HepG2 (cell line): ENCODE measurements around the gene PPP4R3A. TPM values are rescaled to one million over a fixed set of nuclear protein-coding genes. Genes with fewer than 3 reads are reported as not detected.

Experiments
- ARNT2 ChIP-seq: sonication (generic); formaldehyde crosslinking; IDR thresholded peaks from 2 replicates; pipeline ENCODE4 v1.8.0; 2022; ENCODE audit warnings: mild to moderate bottlenecking, low read depth, missing genetic modification reagents, moderate library complexity
- BORCS8-MEF2B ChIP-seq: sonication (generic); formaldehyde crosslinking; IDR thresholded peaks from 2 replicates; pipeline ENCODE4 v1.8.0; 2022; ENCODE audit warnings: mild to moderate bottlenecking, missing genetic modification reagents
- CBX2 ChIP-seq, 2 experiments: fragments of 200-600 bp in 1 of 2; sonication (generic); formaldehyde crosslinking in 1 of 2; IDR thresholded peaks; 2 replicates each; pipeline versions ENCODE4 v1.7.0 to v1.8.1; 2018 to 2022; ENCODE audit warnings: low read depth in 2 of 2, low read length in 1 of 2, mild to moderate bottlenecking in 1 of 2, missing genetic modification reagents in 1 of 2
- CCAR2 ChIP-seq: fragments of 200-400 bp; formaldehyde crosslinking; optimal IDR thresholded peaks from 2 replicates; pipeline ENCODE3; 2018; ENCODE audit warnings: low read depth, mild to moderate bottlenecking, low read length, moderate library complexity
- CEBPB ChIP-seq: IDR thresholded peaks from 2 replicates; pipeline ENCODE4 v1.6.1; 2011; ENCODE audit warnings: low read depth, low read length, improper control_type of control experiment, borderline replicate concordance
- DMAP1 ChIP-seq: IDR thresholded peaks from 2 replicates; pipeline ENCODE4 v1.6.1; 2016
- DPF2 ChIP-seq: sonication (generic); formaldehyde crosslinking; IDR thresholded peaks from 2 replicates; pipeline ENCODE4 v1.4.0; 2020; ENCODE audit warnings: mild to moderate bottlenecking, low read depth, missing genetic modification reagents, borderline replicate concordance
- ELF1 ChIP-seq: sonication (generic); formaldehyde crosslinking; IDR thresholded peaks from 2 replicates; pipeline ENCODE4 v1.4.0; 2020; ENCODE audit warnings: missing genetic modification reagents
- FOXA1 ChIP-seq, 2 experiments: fragments of 450-650 bp in 1 of 2; sonication (generic) in 1 of 2; formaldehyde crosslinking in 1 of 2; IDR thresholded peaks; 2 replicates each; pipeline versions ENCODE4 v1.4.0 to v1.6.1; 2016 to 2020; ENCODE audit warnings: missing genetic modification reagents in 1 of 2
- HNRNPLL ChIP-seq: fragments of 200-400 bp; formaldehyde crosslinking; IDR thresholded peaks from 2 replicates; pipeline ENCODE4 v1.6.1; 2017; ENCODE audit warnings: mild to moderate bottlenecking, low read depth, low read length; ENCODE audit not compliant: poor library complexity, severe bottlenecking
- MEF2D ChIP-seq: sonication (generic); formaldehyde crosslinking; IDR thresholded peaks from 2 replicates; pipeline ENCODE4 v1.5.1; 2020; ENCODE audit warnings: mild to moderate bottlenecking, missing genetic modification reagents
- MXD4 ChIP-seq: IDR thresholded peaks from 2 replicates; pipeline ENCODE4 v1.6.1; 2016; ENCODE audit warnings: mild to moderate bottlenecking, missing biosample characterization, missing genetic modification reagents
- PAF1 ChIP-seq: IDR thresholded peaks from 2 replicates; pipeline ENCODE4 v1.6.1; 2016; ENCODE audit warnings: missing genetic modification reagents, missing compliant biosample characterization
- POLR2AphosphoS5 ChIP-seq: IDR thresholded peaks from 2 replicates; pipeline ENCODE4 v1.6.1; 2012; ENCODE audit warnings: low read depth, low read length
- ZC3H4 ChIP-seq: sonication (generic); formaldehyde crosslinking; IDR thresholded peaks from 2 replicates; pipeline ENCODE4 v1.4.0; 2020; ENCODE audit warnings: missing genetic modification reagents, borderline replicate concordance
- ZNF180 ChIP-seq: sonication (generic); formaldehyde crosslinking; IDR thresholded peaks from 2 replicates; pipeline ENCODE4 v1.4.0; 2020; ENCODE audit warnings: low read depth, missing genetic modification reagents, borderline replicate concordance
- ZNF383 ChIP-seq: sonication (generic); formaldehyde crosslinking; IDR thresholded peaks from 2 replicates; pipeline ENCODE4 v1.4.0; 2020; ENCODE audit warnings: missing genetic modification reagents, mild to moderate bottlenecking, borderline replicate concordance
- ZNF552 ChIP-seq: sonication (generic); formaldehyde crosslinking; IDR thresholded peaks from 2 replicates; pipeline ENCODE4 v1.9.0; 2022; ENCODE audit warnings: missing genetic modification reagents, mild to moderate bottlenecking, borderline replicate concordance
- ZNF563 ChIP-seq: sonication (generic); formaldehyde crosslinking; IDR thresholded peaks from 2 replicates; pipeline ENCODE4 v1.8.0; 2022; ENCODE audit warnings: mild to moderate bottlenecking, moderate library complexity, missing genetic modification reagents
- ZNF598 ChIP-seq: sonication (generic); formaldehyde crosslinking; IDR thresholded peaks from 2 replicates; pipeline ENCODE4 v1.5.1; 2020; ENCODE audit warnings: mild to moderate bottlenecking, missing genetic modification reagents, borderline replicate concordance
- ZNF839 ChIP-seq: sonication (generic); formaldehyde crosslinking; IDR thresholded peaks from 2 replicates; pipeline ENCODE4 v1.4.0; 2020; ENCODE audit warnings: missing genetic modification reagents, mild to moderate bottlenecking, borderline replicate concordance
- ZSCAN12 ChIP-seq: sonication (generic); formaldehyde crosslinking; IDR thresholded peaks from 2 replicates; pipeline ENCODE4 v1.9.0; 2021; ENCODE audit warnings: mild to moderate bottlenecking, missing genetic modification reagents
- polyA plus RNA-seq, 8 experiments: library from polyadenylated mRNA; depleted of rRNA in 3 of 8; stranded (reverse) in 7 of 8; unstranded in 1 of 8; fragments of >200 nt; fragmentation: Illumina TruSeq in 4 of 8; extraction: Trizol in 4 of 8; gene quantifications; 2 replicates each; pipeline versions ENCODE4 v1.2.1 to v1.2.3, GENCODE V29; 2011 to 2016; ENCODE audit warnings: low read depth in 4 of 8, missing spikeins in 1 of 8, mixed read lengths in 1 of 8; ENCODE audit not compliant: insufficient read depth in 1 of 8
- total RNA-seq, 5 experiments: library from RNA; depleted of rRNA; stranded (reverse); fragments of >200 nt; fragmentation: Illumina TruSeq; extraction: Trizol; gene quantifications; 2 replicates each; pipeline ENCODE4 v1.2.3, GENCODE V29; 2016; ENCODE audit warnings: low read depth in 1 of 5
- TF ChIP-seq, protein P1 (sequence below): sonication (generic); formaldehyde crosslinking; conservative IDR thresholded peaks from 2 replicates; pipeline ENCODE4 v1.4.0; 2020; ENCODE audit warnings: missing genetic modification reagents
- TF ChIP-seq, protein P2 (sequence below): sonication (generic); formaldehyde crosslinking; IDR thresholded peaks from 2 replicates; pipeline ENCODE4 v1.5.1; 2020; ENCODE audit warnings: missing genetic modification reagents, mild to moderate bottlenecking, borderline replicate concordance
- TF ChIP-seq, protein P3 (sequence below): sonication (generic); formaldehyde crosslinking; IDR thresholded peaks from 2 replicates; pipeline ENCODE4 v1.8.0; 2022; ENCODE audit warnings: missing genetic modification reagents, mild to moderate bottlenecking, borderline replicate concordance

The PPP4R3A gene
- total and polyA plus RNA-seq, 2 of the 13 experiments (the other 11 are each of a cell fraction or from before 2014, with no cell fraction given) = 22.5 to 57.4 TPM

DNA sequence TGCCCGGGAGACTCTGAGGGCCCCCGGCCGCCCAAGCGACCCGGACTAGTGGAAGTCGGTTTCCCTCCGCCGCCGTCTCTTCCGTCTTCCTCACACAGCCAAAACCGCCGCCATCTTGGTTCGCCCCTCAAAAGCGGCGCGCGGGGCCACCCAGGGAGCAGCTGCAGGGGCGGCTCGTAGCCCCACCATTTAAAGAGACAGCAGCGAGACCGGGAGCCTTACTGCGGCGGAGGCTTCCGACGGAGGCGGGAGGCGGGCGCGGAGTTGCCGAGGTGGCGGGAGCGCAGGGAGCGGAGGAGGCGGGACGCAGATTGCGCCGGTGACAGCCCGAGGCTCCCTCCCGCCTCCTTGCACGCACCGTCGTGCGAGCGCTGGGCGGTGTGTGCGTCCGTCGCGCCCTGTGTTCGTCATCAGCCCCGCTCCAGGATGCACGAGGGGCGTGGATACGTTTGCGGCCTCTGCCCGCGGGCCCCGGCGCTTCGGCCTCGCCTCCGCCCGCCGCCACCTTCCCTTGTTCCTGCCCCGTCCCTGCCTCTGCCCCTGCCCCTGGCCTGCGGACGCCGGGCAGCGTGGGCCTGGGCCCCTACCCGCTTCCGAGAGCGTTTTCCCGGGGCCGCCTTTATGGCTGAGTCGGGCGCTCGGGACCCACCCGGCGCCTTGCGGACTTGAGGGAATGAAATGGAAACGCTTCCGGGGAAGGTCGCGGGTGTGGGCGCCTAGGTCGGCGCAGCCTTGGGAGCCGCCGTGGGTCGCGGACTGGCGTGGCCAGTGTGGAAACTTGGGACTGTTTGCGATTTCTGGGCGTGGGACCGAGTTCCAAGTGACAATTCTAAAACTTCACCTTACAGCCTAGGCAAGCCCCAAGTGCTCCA, at the start of gene PPP4R3A (continued):
- TF ChIP-seq, protein P1, sequence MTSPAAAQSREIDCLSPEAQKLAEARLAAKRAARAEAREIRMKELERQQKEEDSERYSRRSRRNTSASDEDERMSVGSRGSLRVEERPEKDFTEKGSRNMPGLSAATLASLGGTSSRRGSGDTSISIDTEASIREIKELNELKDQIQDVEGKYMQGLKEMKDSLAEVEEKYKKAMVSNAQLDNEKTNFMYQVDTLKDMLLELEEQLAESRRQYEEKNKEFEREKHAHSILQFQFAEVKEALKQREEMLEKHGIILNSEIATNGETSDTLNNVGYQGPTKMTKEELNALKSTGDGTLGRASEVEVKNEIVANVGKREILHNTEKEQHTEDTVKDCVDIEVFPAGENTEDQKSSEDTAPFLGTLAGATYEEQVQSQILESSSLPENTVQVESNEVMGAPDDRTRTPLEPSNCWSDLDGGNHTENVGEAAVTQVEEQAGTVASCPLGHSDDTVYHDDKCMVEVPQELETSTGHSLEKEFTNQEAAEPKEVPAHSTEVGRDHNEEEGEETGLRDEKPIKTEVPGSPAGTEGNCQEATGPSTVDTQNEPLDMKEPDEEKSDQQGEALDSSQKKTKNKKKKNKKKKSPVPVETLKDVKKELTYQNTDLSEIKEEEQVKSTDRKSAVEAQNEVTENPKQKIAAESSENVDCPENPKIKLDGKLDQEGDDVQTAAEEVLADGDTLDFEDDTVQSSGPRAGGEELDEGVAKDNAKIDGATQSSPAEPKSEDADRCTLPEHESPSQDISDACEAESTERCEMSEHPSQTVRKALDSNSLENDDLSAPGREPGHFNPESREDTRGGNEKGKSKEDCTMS (CRISPR knock-in tag) = no peak
- TF ChIP-seq ZC3H4 (CRISPR knock-in tag) (peak; percentile 47; the same call in 1 of the 2 replicates), ZNF839 (CRISPR knock-in tag) (no peak; the same call in 1 of the 2 replicates), BORCS8-MEF2B (peak; percentile 77), DPF2 (CRISPR knock-in tag) (no peak), ZNF180 (CRISPR knock-in tag) (no peak), ZNF552 (CRISPR knock-in tag) (peak; percentile 96; the same call in 1 of the 2 replicates), ZNF563 (peak; percentile 87; the same call in 1 of the 2 replicates), CCAR2 (no peak), CBX2 (IDR thresholded peaks at IDR 0.05; ENCODE audit: low read depth, low read length) (no peak), CBX2 (CRISPR knock-in tag; IDR thresholded peaks at IDR 0.05; ENCODE audit: low read depth) (no peak), MXD4 (CRISPR knock-in tag) (peak; percentile 93), ELF1 (peak; percentile 57), PAF1 (no peak), ZNF598 (CRISPR knock-in tag) (peak; percentile 41), CEBPB (no peak), HNRNPLL (peak; percentile 100), ZSCAN12 (CRISPR knock-in tag) (0 out of 2 replicates have a peak, but pooled peaks have one; percentile 19), DMAP1 (CRISPR knock-in tag) (peak; percentile 95), POLR2AphosphoS5 (peak; percentile 76), ZNF383 (CRISPR knock-in tag) (0 out of 2 replicates have a peak, but pooled peaks have one; percentile 42), ARNT2 (CRISPR knock-in tag) (peak; percentile 84; the same call in 1 of the 2 replicates), FOXA1 (IDR thresholded peaks at IDR 0.05) (no peak), FOXA1 (CRISPR knock-in tag; IDR thresholded peaks at IDR 0.05) (peak; percentile 56; the same call in 1 of the 2 replicates), MEF2D (CRISPR knock-in tag) (peak; percentile 70; the same call in 1 of the 2 replicates)
- TF ChIP-seq, protein P2, sequence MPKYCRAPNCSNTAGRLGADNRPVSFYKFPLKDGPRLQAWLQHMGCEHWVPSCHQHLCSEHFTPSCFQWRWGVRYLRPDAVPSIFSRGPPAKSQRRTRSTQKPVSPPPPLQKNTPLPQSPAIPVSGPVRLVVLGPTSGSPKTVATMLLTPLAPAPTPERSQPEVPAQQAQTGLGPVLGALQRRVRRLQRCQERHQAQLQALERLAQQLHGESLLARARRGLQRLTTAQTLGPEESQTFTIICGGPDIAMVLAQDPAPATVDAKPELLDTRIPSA (CRISPR knock-in tag) = peak; percentile 72; the same call in 1 of the 2 replicates
- TF ChIP-seq, protein P3, sequence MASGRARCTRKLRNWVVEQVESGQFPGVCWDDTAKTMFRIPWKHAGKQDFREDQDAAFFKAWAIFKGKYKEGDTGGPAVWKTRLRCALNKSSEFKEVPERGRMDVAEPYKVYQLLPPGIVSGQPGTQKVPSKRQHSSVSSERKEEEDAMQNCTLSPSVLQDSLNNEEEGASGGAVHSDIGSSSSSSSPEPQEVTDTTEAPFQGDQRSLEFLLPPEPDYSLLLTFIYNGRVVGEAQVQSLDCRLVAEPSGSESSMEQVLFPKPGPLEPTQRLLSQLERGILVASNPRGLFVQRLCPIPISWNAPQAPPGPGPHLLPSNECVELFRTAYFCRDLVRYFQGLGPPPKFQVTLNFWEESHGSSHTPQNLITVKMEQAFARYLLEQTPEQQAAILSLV = peak; percentile 98
